Uterus (tissue), 4 donors: ENCODE measurements around the gene TRMT61B. TPM values are rescaled to one million over a fixed set of nuclear protein-coding genes. Genes with fewer than 3 reads are reported as not detected.

ENCODE experiments used
- DNase-seq, 2 donors: peaks; one replicate each; pipeline ENCODE4 v3.0.0-alpha.2; 2019 to 2020
- H3K27ac ChIP-seq, 2 donors: fragments of 200-600 bp; sonication (generic); 1 replicate in 1 of 2; 2 replicates in 1 of 2; pipeline ENCODE4 v1.5.1; 2016 to 2018
- H3K27me3 ChIP-seq, 2 donors: fragments of 200-600 bp; sonication (generic); one replicate each; pipeline ENCODE4 v1.5.1; 2018 to 2019; ENCODE audit warnings: control low read depth in 1 of 2
- H3K36me3 ChIP-seq, 2 donors: fragments of 200-600 bp; sonication (generic); one replicate each; pipeline ENCODE4 v1.5.1; 2019; ENCODE audit warnings: control low read depth in 1 of 2
- H3K4me1 ChIP-seq, 2 donors: fragments of 200-600 bp; sonication (generic); one replicate each; pipeline ENCODE4 v1.5.1; 2018 to 2019; ENCODE audit warnings: control low read depth in 1 of 2
- H3K4me3 ChIP-seq, 2 donors: fragments of 200-600 bp; sonication (generic); 1 replicate in 1 of 2; 2 replicates in 1 of 2; pipeline ENCODE4 v1.5.1; 2018 to 2019; ENCODE audit warnings: mild to moderate bottlenecking in 1 of 2
- H3K9me3 ChIP-seq, 2 donors: fragments of 200-600 bp; sonication (generic); one replicate each; pipeline ENCODE4 v1.5.1; 2019; ENCODE audit warnings: control low read depth in 1 of 2
- CTCF ChIP-seq, 4 experiments: fragments of 200-600 bp in 2 of 4; fragments of 450-650 bp in 2 of 4; sonication (generic) in 2 of 4; IDR thresholded peaks; one replicate each; pipeline ENCODE4 v1.5.1; 2016 to 2019; ENCODE audit warnings: antibody characterized with exemption in 4 of 4, mild to moderate bottlenecking in 2 of 4, moderate library complexity in 1 of 4
- POLR2A ChIP-seq, 2 donors: fragments of 450-650 bp; IDR thresholded peaks; one replicate each; pipeline ENCODE4 v1.6.1; 2016; ENCODE audit warnings: antibody characterized with exemption in 2 of 2, mild to moderate bottlenecking in 1 of 2, moderate library complexity in 1 of 2
- intact Hi-C: fragments of 100-400 bp; cut with DNase I; formaldehyde crosslinking; loops from one replicate; pipeline ENCODE4 v1.15.1; 2023; ENCODE audit warnings: low total_unique reads
- total RNA-seq, 4 donors: library from RNA; depleted of rRNA in 3 of 4; stranded (reverse); fragments of >200 nt in 3 of 4; gene quantifications; one replicate each; pipeline versions ENCODE4 v1.1.0 to v1.2.4, GENCODE V29; 2014 to 2023
- donor health status: DM: yes; HTN: yes; CAD: no.

TRMT61B gene
- total RNA-seq, 4 donors from 2014 or later: 14.1 to 25.6 (median 22.5) TPM

- Histone ChIP-seq H3K27me3 (no peaks in the 10 kb centered on the region), H3K4me3 (no peak overlapping the region), H3K9me3 (no peaks in the 10 kb centered on the region), H3K36me3 (no peaks in the 10 kb centered on the region), H3K27ac (no peak overlapping the region), H3K4me1 (no peaks in the 10 kb centered on the region)
- no peak for DNase-seq
- TF ChIP-seq POLR2A (IDR thresholded peaks at IDR 0.05) (no peak), CTCF (IDR thresholded peaks at IDR 0.05) (no peak)
- intact Hi-C loops: loop anchor here (10.0 kb wide), 1 partner anchor 373 kb away; no protein-coding TSS in a partner anchor
Measured at GRCh38 chr2:28822036-28822435, 48.1 kb downstream of the TRMT61B start.

GRCh38 chr2:28821295-28821958 is 48.7 kb downstream of the TRMT61B start:
- DNase-seq: peak in 1 of 2 donors; percentile 54
- TF ChIP-seq CTCF (IDR thresholded peaks at IDR 0.05) (peak; percentile 58 to 75 (median 66)), POLR2A (IDR thresholded peaks at IDR 0.05) (no peak)
- H3K27ac ChIP-seq: peak overlapping the region; percentile 6 to 11
- H3K9me3 ChIP-seq: no peaks in the 10 kb centered on the region
- no peaks in the 10 kb centered on the region for H3K36me3 ChIP-seq
- no peaks in the 10 kb centered on the region for H3K4me1 ChIP-seq
- H3K27me3 ChIP-seq: no peaks in the 10 kb centered on the region
- intact Hi-C loops: loop anchor here (10.0 kb wide), 1 partner anchor 373 kb away; no protein-coding TSS in a partner anchor
- no peak overlapping the region for H3K4me3 ChIP-seq

- intact Hi-C loops: loop anchor here (10.0 kb wide), 1 partner anchor 253 kb away; no protein-coding TSS in a partner anchor
Measured at GRCh38 chr2:28818053-28818452, 52.1 kb downstream of the TRMT61B start.

GRCh38 chr2:28810384-28811285 is 59.5 kb downstream of the TRMT61B start, which contains the start of gene SPDYA:
SPDYA (plus strand) TSS chr2:28810834; CDS start chr2:28816015, 5,181 bp downstream.
- DNase-seq: peak; percentile 58 to 72
- no peak for TF ChIP-seq CTCF (IDR thresholded peaks at IDR 0.05)
- peak in 1 of 2 donors; percentile 20 for TF ChIP-seq POLR2A (IDR thresholded peaks at IDR 0.05)
- no peaks in the 10 kb centered on the region for H3K36me3 ChIP-seq
- intact Hi-C loops: loop anchor here (10.0 kb wide), 1 partner anchor 246 kb away; no protein-coding TSS in a partner anchor
- peak within 1 kb of the TSS; percentile 23 to 24 for H3K27ac ChIP-seq
- peak within 1 kb of the TSS; percentile 29 to 37 for H3K4me3 ChIP-seq
- no peaks in the 10 kb centered on the region for H3K4me1 ChIP-seq
- no peaks in the 10 kb centered on the region for H3K27me3 ChIP-seq
- H3K9me3 ChIP-seq: no peaks in the 10 kb centered on the region

More at GRCh38 chr2:28818053-28818452, 52.1 kb downstream of the TRMT61B start:
- no peak overlapping the region for H3K4me3 ChIP-seq
- H3K4me1 ChIP-seq: no peaks in the 10 kb centered on the region
- no peaks in the 10 kb centered on the region for H3K9me3 ChIP-seq
- no peaks in the 10 kb centered on the region for H3K36me3 ChIP-seq
- H3K27ac ChIP-seq: no peak overlapping the region
- TF ChIP-seq POLR2A (IDR thresholded peaks at IDR 0.05): no peak
- no peak for TF ChIP-seq CTCF (IDR thresholded peaks at IDR 0.05)
- no peaks in the 10 kb centered on the region for H3K27me3 ChIP-seq
- no peak for DNase-seq
